Measurements from ENCODE around the gene SLC17A9. TPM values are rescaled to one million over a fixed set of nuclear protein-coding genes. Genes with fewer than 3 reads are reported as not detected.

The SLC17A9 gene
- total and polyA plus RNA-seq, 2 of the 8 experiments (the other 6 are each of a cell fraction or from before 2014, with no cell fraction given), result 23.5 to 35.2 TPM

GRCh38 chr20:62975812-62976508 lies 23.5 kb downstream of the SLC17A9 start:
- Histone ChIP-seq H2BK20ac (ENCODE audit: low read length) (no peak overlapping the region; the same call in 1 of the 2 replicates), H3K14ac (ENCODE audit: insufficient read length) (no peak overlapping the region), H3K4me1 (replicated peaks in 1 of 4; ENCODE audit: control insufficient read depth in 3 of 4, insufficient read depth in 4 of 4, low read length in 3 of 4) (peaks cover 2 to 25% (median 19%) of the 10 kb centered on the region in 4 experiments), H2AFZ (ENCODE audit: low read length) (no peak overlapping the region), H4K20me1 (replicated peaks in 1 of 2; ENCODE audit: control insufficient read depth in 1 of 2, insufficient read depth in 2 of 2, low read length in 2 of 2) (peaks cover 0 to 9% of the 10 kb centered on the region in 2 experiments), H2BK15ac (ENCODE audit: low read length) (peak overlapping the region; percentile 81; the same call in 1 of the 2 replicates), H3K4me2 (ENCODE audit: insufficient read depth in 1 of 2, low read depth in 2 of 2, low read length in 2 of 2) (no peak overlapping the region), H2AK5ac (ENCODE audit: low read depth, low read length) (no peak overlapping the region), H4K91ac (replicated peaks; ENCODE audit: insufficient read length, low read length) (no peak overlapping the region), H3K27ac (ENCODE audit: low read depth, low read length) (no peak overlapping the region), H3K18ac (ENCODE audit: extremely low read depth, low read length) (no peak overlapping the region; the same call in 1 of the 2 replicates), H4K8ac (ENCODE audit: extremely low read depth, insufficient read depth, low read length) (no peak overlapping the region), H3K23ac (ENCODE audit: insufficient read length) (no peak overlapping the region), H3K36me3 (ENCODE audit: control insufficient read depth in 2 of 4, insufficient read depth in 4 of 4, low read length in 3 of 4) (no peaks in the 10 kb centered on the region), H3K4ac (replicated peaks; ENCODE audit: insufficient read length, low read depth, low read length) (no peak overlapping the region), H3K4me3 (ENCODE audit: extremely low read depth in 1 of 4, insufficient read depth in 2 of 4, low read depth in 3 of 4, low read length in 4 of 4) (no peak overlapping the region), H2BK120ac (replicated peaks; ENCODE audit: low read depth, low read length) (no peak overlapping the region), H3K79me2 (ENCODE audit: control insufficient read depth in 1 of 2, insufficient read depth in 2 of 2, low read length in 2 of 2) (no peaks in the 10 kb centered on the region), H2BK5ac (ENCODE audit: low read depth, low read length) (no peak overlapping the region; the same call in 1 of the 2 replicates), H3K9me3 (ENCODE audit: insufficient read depth in 2 of 2, low read depth in 1 of 2, low read length in 1 of 2) (no peaks in the 10 kb centered on the region), H3K79me1 (ENCODE audit: low read depth, low read length) (no peaks in the 10 kb centered on the region), H2BK12ac (ENCODE audit: low read depth, low read length) (peak overlapping the region; percentile 50; the same call in 1 of the 2 replicates), H3K9ac (replicated peaks in 1 of 4; ENCODE audit: extremely low read depth in 1 of 4, low read depth in 3 of 4, low read length in 3 of 4) (no peak overlapping the region), H3K23me2 (ENCODE audit: low read depth, low read length) (peaks cover 13% of the 10 kb centered on the region; the same call in 1 of the 2 replicates), H4K5ac (ENCODE audit: insufficient read length, low read depth, low read length) (no peak overlapping the region), H3K56ac (replicated peaks; ENCODE audit: insufficient read length, low read depth, low read length) (no peak overlapping the region), H3K27me3 (replicated peaks in 1 of 4; ENCODE audit: control insufficient read depth in 3 of 4, extremely low read depth in 1 of 4, insufficient read depth in 3 of 4, low read length in 3 of 4) (peaks cover 8 to 37% (median 23%) of the 10 kb centered on the region in 4 experiments)
- CTCF ChIA-PET (ENCODE audit: partially characterized antibody), result interaction anchor here (1.1 to 1.5 kb wide), 3 partner anchors 40 to 57 kb away, joined by 3 read pairs; no protein-coding TSS in a partner anchor
- WGBS, 2 experiments (ENCODE audit: extremely low coverage in 1 of 2, insufficient coverage in 1 of 2, insufficient read length in 1 of 2, insufficient replicate concordance in 2 of 2, low coverage in 1 of 2, low lambda C conversion rate in 2 of 2, missing lambda C conversion rate in 1 of 2), result 75% methylated on average over 7 of the region's 9 CpGs; no CpG with 5 or more reads in 1 of the 2 experiments
- DNase-seq (ENCODE audit: low read depth in 1 of 2, low spot score in 2 of 2) (no peak), FAIRE-seq (no peak)
- POLR2A ChIA-PET (ENCODE audit: partially characterized antibody), result interaction anchor here (1.1 to 1.2 kb wide), 2 partner anchors 14 to 39 kb away, joined by 3 to 5 read pairs; no protein-coding TSS in a partner anchor
- TF ChIP-seq CTBP2 (IDR thresholded peaks at IDR 0.05; ENCODE audit: borderline replicate concordance, insufficient read depth, insufficient read length, low read length) (no peak), POU5F1 (IDR thresholded peaks at IDR 0.05; ENCODE audit: low read depth, low read length) (no peak), HDAC2 (IDR thresholded peaks at IDR 0.05; ENCODE audit: borderline replicate concordance in 1 of 2, low read depth in 2 of 2, low read length in 2 of 2) (no peak), SIX5 (IDR thresholded peaks at IDR 0.05; ENCODE audit: low read depth, low read length) (no peak), CEBPB (IDR thresholded peaks at IDR 0.05; ENCODE audit: low read depth, low read length) (no peak), MAX (IDR thresholded peaks at IDR 0.05) (no peak), RNF2 (IDR thresholded peaks at IDR 0.05; ENCODE audit: borderline replicate concordance, low read depth, low read length, missing control alignments, poor library complexity, severe bottlenecking) (no peak), JUND (IDR thresholded peaks at IDR 0.05; ENCODE audit: low read length) (no peak), EZH2 (IDR thresholded peaks at IDR 0.05; ENCODE audit: low read depth, low read length, severe bottlenecking) (no peak), FOSL1 (IDR thresholded peaks at IDR 0.05; ENCODE audit: insufficient read depth, low read depth, low read length) (no peak), RBBP5 (IDR thresholded peaks at IDR 0.05; ENCODE audit: borderline replicate concordance, low read depth, low read length) (no peak)

Measured in H1 (cell line).